Liver (tissue), 3 donors: ENCODE measurements around the gene PDIA3.
"Not testable (repeated sequence)": the region's sequence is repeated elsewhere in the genome, so short reads cannot be mapped to it uniquely, and the experiment has no call there.

Experiments used
- RAD21 ChIP-seq, 2 donors: IDR thresholded peaks; 2 replicates each; pipeline ENCODE4 v1.6.1; 2016; ENCODE audit warnings: antibody characterized with exemption in 2 of 2, mild to moderate bottlenecking in 2 of 2
- TAF1 ChIP-seq: conservative IDR thresholded peaks from 2 replicates; pipeline ENCODE4 v1.6.1; 2016; ENCODE audit warnings: antibody characterized with exemption, mild to moderate bottlenecking
- TF ChIP-seq, protein P1 (sequence below): fragments of 150-350 bp; IDR thresholded peaks from 2 replicates; pipeline ENCODE4 v1.5.1; 2017; ENCODE audit warnings: improper control_type of control experiment, low read depth, low read length; ENCODE audit not compliant: missing input control
- TF ChIP-seq, protein P2 (sequence below): IDR thresholded peaks from 2 replicates; pipeline ENCODE4 v1.6.1; 2016; ENCODE audit warnings: antibody characterized with exemption, mild to moderate bottlenecking
- TF ChIP-seq, protein P3 (sequence below): IDR thresholded peaks from 2 replicates; pipeline ENCODE4 v1.6.1; 2016; ENCODE audit warnings: antibody characterized with exemption
- donor health status: healthy.
- donor health status: healthy.

DNA sequence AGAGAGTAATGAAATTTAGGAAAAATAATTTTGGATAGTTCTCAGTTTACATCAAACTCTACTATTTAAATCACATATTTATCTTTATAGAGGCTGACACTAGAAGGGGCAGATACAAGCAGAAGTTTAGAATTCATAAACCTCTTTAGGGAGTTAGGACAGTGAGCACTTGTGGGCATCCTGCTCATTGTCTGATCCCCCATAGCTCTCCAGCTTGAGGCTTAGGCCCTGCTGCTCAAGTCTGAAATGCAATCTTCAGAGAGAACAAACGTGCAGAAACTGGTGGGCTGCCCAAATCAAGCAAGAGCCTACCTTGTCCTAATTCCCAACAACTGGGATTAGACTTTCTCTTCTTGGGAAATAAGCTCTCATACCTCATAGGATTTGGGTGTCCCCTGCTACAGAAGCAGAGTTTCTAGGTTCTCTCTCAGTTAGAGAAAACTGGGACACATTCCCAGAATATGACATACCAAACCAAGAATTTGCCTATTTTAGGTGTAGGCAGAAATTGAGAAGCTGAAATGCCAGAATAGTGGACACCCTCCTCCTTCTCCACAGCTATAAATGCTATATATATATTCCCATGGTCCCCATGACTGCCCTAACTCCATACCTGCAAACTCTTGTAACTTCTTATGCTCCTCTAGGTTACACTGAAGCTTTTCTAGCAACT, 18.0 kb upstream of the PDIA3 start:
- TF ChIP-seq, protein P1, sequence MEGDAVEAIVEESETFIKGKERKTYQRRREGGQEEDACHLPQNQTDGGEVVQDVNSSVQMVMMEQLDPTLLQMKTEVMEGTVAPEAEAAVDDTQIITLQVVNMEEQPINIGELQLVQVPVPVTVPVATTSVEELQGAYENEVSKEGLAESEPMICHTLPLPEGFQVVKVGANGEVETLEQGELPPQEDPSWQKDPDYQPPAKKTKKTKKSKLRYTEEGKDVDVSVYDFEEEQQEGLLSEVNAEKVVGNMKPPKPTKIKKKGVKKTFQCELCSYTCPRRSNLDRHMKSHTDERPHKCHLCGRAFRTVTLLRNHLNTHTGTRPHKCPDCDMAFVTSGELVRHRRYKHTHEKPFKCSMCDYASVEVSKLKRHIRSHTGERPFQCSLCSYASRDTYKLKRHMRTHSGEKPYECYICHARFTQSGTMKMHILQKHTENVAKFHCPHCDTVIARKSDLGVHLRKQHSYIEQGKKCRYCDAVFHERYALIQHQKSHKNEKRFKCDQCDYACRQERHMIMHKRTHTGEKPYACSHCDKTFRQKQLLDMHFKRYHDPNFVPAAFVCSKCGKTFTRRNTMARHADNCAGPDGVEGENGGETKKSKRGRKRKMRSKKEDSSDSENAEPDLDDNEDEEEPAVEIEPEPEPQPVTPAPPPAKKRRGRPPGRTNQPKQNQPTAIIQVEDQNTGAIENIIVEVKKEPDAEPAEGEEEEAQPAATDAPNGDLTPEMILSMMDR: not testable (repeated sequence)
- TF ChIP-seq TAF1; RAD21 (IDR thresholded peaks at IDR 0.05): not testable (repeated sequence)
- TF ChIP-seq, protein P2, sequence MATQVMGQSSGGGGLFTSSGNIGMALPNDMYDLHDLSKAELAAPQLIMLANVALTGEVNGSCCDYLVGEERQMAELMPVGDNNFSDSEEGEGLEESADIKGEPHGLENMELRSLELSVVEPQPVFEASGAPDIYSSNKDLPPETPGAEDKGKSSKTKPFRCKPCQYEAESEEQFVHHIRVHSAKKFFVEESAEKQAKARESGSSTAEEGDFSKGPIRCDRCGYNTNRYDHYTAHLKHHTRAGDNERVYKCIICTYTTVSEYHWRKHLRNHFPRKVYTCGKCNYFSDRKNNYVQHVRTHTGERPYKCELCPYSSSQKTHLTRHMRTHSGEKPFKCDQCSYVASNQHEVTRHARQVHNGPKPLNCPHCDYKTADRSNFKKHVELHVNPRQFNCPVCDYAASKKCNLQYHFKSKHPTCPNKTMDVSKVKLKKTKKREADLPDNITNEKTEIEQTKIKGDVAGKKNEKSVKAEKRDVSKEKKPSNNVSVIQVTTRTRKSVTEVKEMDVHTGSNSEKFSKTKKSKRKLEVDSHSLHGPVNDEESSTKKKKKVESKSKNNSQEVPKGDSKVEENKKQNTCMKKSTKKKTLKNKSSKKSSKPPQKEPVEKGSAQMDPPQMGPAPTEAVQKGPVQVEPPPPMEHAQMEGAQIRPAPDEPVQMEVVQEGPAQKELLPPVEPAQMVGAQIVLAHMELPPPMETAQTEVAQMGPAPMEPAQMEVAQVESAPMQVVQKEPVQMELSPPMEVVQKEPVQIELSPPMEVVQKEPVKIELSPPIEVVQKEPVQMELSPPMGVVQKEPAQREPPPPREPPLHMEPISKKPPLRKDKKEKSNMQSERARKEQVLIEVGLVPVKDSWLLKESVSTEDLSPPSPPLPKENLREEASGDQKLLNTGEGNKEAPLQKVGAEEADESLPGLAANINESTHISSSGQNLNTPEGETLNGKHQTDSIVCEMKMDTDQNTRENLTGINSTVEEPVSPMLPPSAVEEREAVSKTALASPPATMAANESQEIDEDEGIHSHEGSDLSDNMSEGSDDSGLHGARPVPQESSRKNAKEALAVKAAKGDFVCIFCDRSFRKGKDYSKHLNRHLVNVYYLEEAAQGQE: not testable (repeated sequence)
- TF ChIP-seq, protein P3, sequence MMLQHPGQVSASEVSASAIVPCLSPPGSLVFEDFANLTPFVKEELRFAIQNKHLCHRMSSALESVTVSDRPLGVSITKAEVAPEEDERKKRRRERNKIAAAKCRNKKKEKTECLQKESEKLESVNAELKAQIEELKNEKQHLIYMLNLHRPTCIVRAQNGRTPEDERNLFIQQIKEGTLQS: not testable (repeated sequence)
